ENCODE data around the gene RNF126.
"Not testable (repeated sequence)": the region's sequence is repeated elsewhere in the genome, so short reads cannot be mapped to it uniquely, and the experiment has no call there.

The RNF126 gene

DNA sequence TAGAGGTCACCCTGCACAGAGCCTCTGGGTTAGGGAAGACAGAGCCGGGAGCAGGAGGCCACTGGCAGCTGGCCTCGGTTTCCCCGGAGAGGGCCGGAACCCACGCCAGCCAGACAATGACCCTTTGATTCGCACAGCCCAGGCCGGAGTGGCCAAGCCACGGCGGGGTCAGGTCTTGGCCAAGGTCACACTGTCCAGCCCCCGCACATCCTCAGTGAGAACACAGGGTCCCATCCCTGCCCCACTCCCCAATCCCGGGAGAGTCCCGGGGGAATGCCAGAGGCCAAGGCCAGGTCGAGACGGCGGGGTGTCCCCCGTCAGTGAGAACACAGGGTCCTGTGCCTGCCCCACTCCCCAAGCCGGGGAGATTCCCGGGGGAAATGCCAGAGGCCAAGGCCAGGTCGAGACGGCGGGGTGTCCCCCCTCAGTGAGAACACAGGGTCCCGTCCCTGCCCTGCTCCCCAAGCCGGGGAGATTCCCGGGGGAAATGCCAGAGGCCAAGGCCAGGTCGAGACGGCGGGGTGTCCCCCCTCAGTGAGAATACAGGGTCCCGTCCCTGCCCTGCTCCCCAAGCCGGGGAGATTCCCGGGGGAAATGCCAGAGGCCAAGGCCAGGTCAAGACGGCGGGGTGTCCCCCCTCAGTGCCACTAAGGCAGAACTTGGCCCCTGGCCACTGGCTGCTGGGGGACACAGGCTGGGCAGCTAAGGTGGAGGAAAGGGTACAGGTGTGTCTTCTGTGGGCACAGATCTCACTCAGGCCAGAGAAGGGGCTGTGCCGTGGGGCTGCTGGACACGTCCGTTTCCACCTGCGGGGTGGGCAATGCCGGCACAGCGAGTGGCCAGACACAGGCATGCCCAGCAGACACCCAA is 11.5 kb upstream of the RNF126 start:
- WGBS, 2 donors (ENCODE audit: extremely low coverage in 2 of 2, insufficient read length in 2 of 2, insufficient replicate concordance in 1 of 2) = no CpG with 5 or more reads among the region's 38 CpGs
- no peaks in the 10 kb centered on the region for H3K79me1 ChIP-seq (ENCODE audit: low read depth, low read length)
- no peak overlapping the region for H3K4ac ChIP-seq (ENCODE audit: low read length)
- H2BK12ac ChIP-seq (ENCODE audit: low read length) = no peak overlapping the region
- peak overlapping the region; percentile 47 for H2AK5ac ChIP-seq (ENCODE audit: low read depth, low read length)
- H3K36me3 ChIP-seq (replicated peaks in 1 of 2; ENCODE audit: control insufficient read depth in 2 of 2, insufficient read depth in 2 of 2, low read length in 2 of 2) = no peaks in the 10 kb centered on the region
- no peak overlapping the region for H4K91ac ChIP-seq (ENCODE audit: low read depth, low read length, poor library complexity)
- no peak overlapping the region for H3K27ac ChIP-seq (replicated peaks; ENCODE audit: low read length)
- DNase-seq (ENCODE audit: low spot score) = no peak
- H4K8ac ChIP-seq (ENCODE audit: low read depth, low read length) = no peak overlapping the region
- no peak overlapping the region for H2AFZ ChIP-seq (ENCODE audit: low read length)
- H3K14ac ChIP-seq (ENCODE audit: low read length) = no peak overlapping the region
- no peak overlapping the region for H2BK120ac ChIP-seq (ENCODE audit: low read depth, low read length)
- H3K9ac ChIP-seq (ENCODE audit: low read depth, low read length, poor library complexity) = peak overlapping the region; percentile 7
- H3K4me3 ChIP-seq (ENCODE audit: low read length in 2 of 2) = no peak overlapping the region
- no peak overlapping the region for H3K23ac ChIP-seq (ENCODE audit: low read depth, low read length, poor library complexity)
- peak overlapping the region; percentile 35 for H2BK5ac ChIP-seq (ENCODE audit: low read length)
- H2BK15ac ChIP-seq (ENCODE audit: low read length) = no peak overlapping the region
- peaks cover 11 to 24% of the 10 kb centered on the region in 2 donors for H3K4me1 ChIP-seq (ENCODE audit: control insufficient read depth in 2 of 2, insufficient read depth in 1 of 2, low read depth in 1 of 2, low read length in 2 of 2)
- H3K4me2 ChIP-seq (ENCODE audit: insufficient read depth, low read length, poor library complexity, severe bottlenecking) = no peak overlapping the region
- H3K27me3 ChIP-seq (ENCODE audit: control insufficient read depth in 3 of 3, insufficient read depth in 3 of 3, low read depth in 1 of 3, low read length in 3 of 3) = peaks cover 2 to 22% (median 18%) of the 10 kb centered on the region in 3 experiments
- peak overlapping the region; percentile 28 for H3K18ac ChIP-seq (ENCODE audit: low read length)
- no peaks in the 10 kb centered on the region for H3K9me3 ChIP-seq (replicated peaks in 1 of 2; ENCODE audit: control insufficient read depth in 2 of 2, insufficient read depth in 1 of 2, low read depth in 1 of 2, low read length in 2 of 2)

DNA sequence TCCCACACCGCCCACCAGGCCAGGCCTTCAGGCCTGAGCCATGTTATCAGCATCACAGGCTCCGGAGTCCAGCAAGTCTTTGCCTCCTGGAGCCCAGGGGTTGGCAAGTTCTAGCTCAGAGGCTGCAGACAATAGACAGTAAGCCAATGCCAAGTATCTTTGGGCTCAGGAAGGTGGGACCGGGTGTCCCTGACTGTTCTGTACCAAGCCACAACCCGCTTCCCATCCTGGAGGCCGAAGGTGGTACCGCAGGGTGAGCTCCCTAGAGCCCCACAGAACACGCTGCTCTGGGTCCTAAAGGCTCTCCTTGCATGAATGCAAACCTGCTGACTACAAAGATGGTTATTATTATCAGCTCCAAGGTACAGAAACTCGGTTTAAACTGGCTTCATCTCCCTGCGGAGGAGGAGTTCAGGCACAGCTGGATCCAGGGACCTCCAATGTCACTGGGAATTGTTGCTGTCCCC is 7.6 kb upstream of the RNF126 start:
- Histone ChIP-seq H3K4me2 (ENCODE audit: insufficient read depth, low read length, poor library complexity, severe bottlenecking) (no peak overlapping the region), H3K4me3 (ENCODE audit: low read length in 2 of 2) (no peak overlapping the region), H2BK15ac (ENCODE audit: low read length) (no peak overlapping the region), H3K27me3 (ENCODE audit: control insufficient read depth in 3 of 3, insufficient read depth in 3 of 3, low read depth in 1 of 3, low read length in 3 of 3) (peaks cover 0 to 10% (median 9%) of the 10 kb centered on the region in 3 experiments), H3K9me3 (replicated peaks in 1 of 2; ENCODE audit: control insufficient read depth in 2 of 2, insufficient read depth in 1 of 2, low read depth in 1 of 2, low read length in 2 of 2) (peaks cover 3 to 5% of the 10 kb centered on the region in 2 donors), H3K18ac (ENCODE audit: low read length) (no peak overlapping the region), H3K4ac (ENCODE audit: low read length) (no peak overlapping the region), H3K4me1 (ENCODE audit: control insufficient read depth in 2 of 2, insufficient read depth in 1 of 2, low read depth in 1 of 2, low read length in 2 of 2) (peaks cover 4 to 15% of the 10 kb centered on the region in 2 donors), H2BK120ac (ENCODE audit: low read depth, low read length) (no peak overlapping the region), H2AK5ac (ENCODE audit: low read depth, low read length) (no peak overlapping the region), H3K14ac (ENCODE audit: low read length) (no peak overlapping the region), H3K27ac (replicated peaks; ENCODE audit: low read length) (no peak overlapping the region), H3K9ac (ENCODE audit: low read depth, low read length, poor library complexity) (no peak overlapping the region), H3K23ac (ENCODE audit: low read depth, low read length, poor library complexity) (no peak overlapping the region), H4K91ac (ENCODE audit: low read depth, low read length, poor library complexity) (no peak overlapping the region), H3K36me3 (replicated peaks in 1 of 2; ENCODE audit: control insufficient read depth in 2 of 2, insufficient read depth in 2 of 2, low read length in 2 of 2) (no peaks in the 10 kb centered on the region), H2BK5ac (ENCODE audit: low read length) (no peak overlapping the region), H4K8ac (ENCODE audit: low read depth, low read length) (peak overlapping the region; percentile 43), H2BK12ac (ENCODE audit: low read length) (no peak overlapping the region), H3K79me1 (ENCODE audit: low read depth, low read length) (peaks cover 1% of the 10 kb centered on the region), H2AFZ (ENCODE audit: low read length) (no peak overlapping the region)
- no peak for DNase-seq (ENCODE audit: low spot score)
- WGBS, 2 donors (ENCODE audit: extremely low coverage in 2 of 2, insufficient read length in 2 of 2, insufficient replicate concordance in 1 of 2) = no CpG with 5 or more reads among the region's 9 CpGs

DNA sequence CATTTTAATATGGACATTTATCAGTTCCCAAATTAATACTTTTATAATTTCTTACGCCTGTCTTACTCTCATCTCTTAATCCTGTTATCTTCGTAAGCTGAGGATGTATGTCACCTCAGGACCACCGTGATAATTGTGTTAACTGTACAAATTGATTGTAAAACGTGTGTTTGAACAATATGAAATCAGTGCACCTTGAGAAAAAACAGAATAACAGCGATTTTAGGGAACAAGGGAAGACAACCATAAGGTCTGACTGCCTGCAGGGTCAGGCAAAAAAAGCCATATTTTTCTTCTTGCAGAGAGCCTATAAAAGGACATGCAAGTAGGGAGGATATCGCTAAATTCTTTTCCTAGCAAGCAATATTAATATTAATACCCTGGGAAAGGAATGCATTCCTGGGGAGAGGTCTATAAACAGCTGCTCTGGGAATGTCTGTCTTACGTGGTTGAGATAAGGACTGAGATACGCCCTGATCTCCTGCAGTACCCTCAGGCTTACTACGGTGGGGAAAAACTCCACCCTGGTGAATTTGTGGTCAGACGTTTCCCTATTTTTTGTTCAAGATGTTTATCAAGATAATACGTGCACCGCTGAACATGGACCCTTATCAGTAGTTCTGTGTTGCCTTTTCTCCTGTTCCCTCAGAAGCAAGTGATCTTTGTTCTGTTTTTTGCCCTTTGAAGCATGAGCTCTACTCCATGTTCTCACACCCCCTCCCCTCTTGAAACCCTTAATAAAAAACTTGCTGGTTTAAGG is 5.8 kb upstream of the RNF126 start:
- not testable (repeated sequence) for H3K27ac ChIP-seq (replicated peaks; ENCODE audit: low read length); H3K36me3 ChIP-seq (replicated peaks in 1 of 2; ENCODE audit: control insufficient read depth in 2 of 2, insufficient read depth in 2 of 2, low read length in 2 of 2); H4K91ac ChIP-seq (ENCODE audit: low read depth, low read length, poor library complexity); H2BK12ac ChIP-seq (ENCODE audit: low read length); H4K8ac ChIP-seq (ENCODE audit: low read depth, low read length); H2BK5ac ChIP-seq (ENCODE audit: low read length); H3K23ac ChIP-seq (ENCODE audit: low read depth, low read length, poor library complexity); H3K9me3 ChIP-seq (replicated peaks in 1 of 2; ENCODE audit: control insufficient read depth in 2 of 2, insufficient read depth in 1 of 2, low read depth in 1 of 2, low read length in 2 of 2); H3K14ac ChIP-seq (ENCODE audit: low read length); H3K18ac ChIP-seq (ENCODE audit: low read length); H3K4ac ChIP-seq (ENCODE audit: low read length); H3K79me1 ChIP-seq (ENCODE audit: low read depth, low read length); DNase-seq (ENCODE audit: low spot score); H2BK120ac ChIP-seq (ENCODE audit: low read depth, low read length); H3K4me1 ChIP-seq (ENCODE audit: control insufficient read depth in 2 of 2, insufficient read depth in 1 of 2, low read depth in 1 of 2, low read length in 2 of 2); H3K27me3 ChIP-seq (ENCODE audit: control insufficient read depth in 3 of 3, insufficient read depth in 3 of 3, low read depth in 1 of 3, low read length in 3 of 3); H2AFZ ChIP-seq (ENCODE audit: low read length); H2AK5ac ChIP-seq (ENCODE audit: low read depth, low read length); H2BK15ac ChIP-seq (ENCODE audit: low read length); H3K4me3 ChIP-seq (ENCODE audit: low read length in 2 of 2); H3K4me2 ChIP-seq (ENCODE audit: insufficient read depth, low read length, poor library complexity, severe bottlenecking); H3K9ac ChIP-seq (ENCODE audit: low read depth, low read length, poor library complexity)
- no CpG with 5 or more reads among the region's 12 CpGs for WGBS, 2 donors (ENCODE audit: extremely low coverage in 2 of 2, insufficient read length in 2 of 2, insufficient replicate concordance in 1 of 2)
